ELR (cell line): Measurements from ENCODE around the gene CYP1B1.
"Not testable (repeated sequence)": the region's sequence is repeated elsewhere in the genome, so short reads cannot be mapped to it uniquely, and the experiment has no call there.

ENCODE experiments used
- DNase-seq: peaks from one replicate; pipeline ENCODE4 v3.0.0-alpha.2; 2015; ENCODE audit warnings: low read depth

The CYP1B1 gene

GRCh38 chr2:38032946-38033345 lies 43.0 kb downstream of the CYP1B1 start:
- DNase-seq: no peak

- no peak for DNase-seq
These were observed 45.2 kb downstream of the CYP1B1 start for GRCh38 chr2:38030635-38031355.

- DNase-seq: no peak
These were observed 46.4 kb downstream of the CYP1B1 start for GRCh38 chr2:38029512-38029911.

GRCh38 chr2:38028829-38029228 lies 47.1 kb downstream of the CYP1B1 start:
- no peak for DNase-seq

GRCh38 chr2:38026846-38027245 lies 49.1 kb downstream of the CYP1B1 start:
- DNase-seq: no peak

- no peak for DNase-seq
These were observed 54.4 kb downstream of the CYP1B1 start for GRCh38 chr2:38021589-38021988.

GRCh38 chr2:38020359-38021069 lies 55.4 kb downstream of the CYP1B1 start:
- not testable (repeated sequence) for DNase-seq

- no peak for DNase-seq
These were observed 58.1 kb downstream of the CYP1B1 start for GRCh38 chr2:38017836-38018235.
